IPS-NIHi11 (cell line): ENCODE data around the gene VIPR1.
"Not testable (repeated sequence)": the region's sequence is repeated elsewhere in the genome, so short reads cannot be mapped to it uniquely, and the experiment has no call there.

Source experiments
- DNase-seq: peaks from one replicate; pipeline ENCODE4 v3.0.0; 2012; ENCODE audit warnings: mixed read lengths, low spot score

VIPR1 gene

GRCh38 chr3:42578054-42578453 is 75.6 kb downstream of the VIPR1 start:
- DNase-seq = no peak

DNA sequence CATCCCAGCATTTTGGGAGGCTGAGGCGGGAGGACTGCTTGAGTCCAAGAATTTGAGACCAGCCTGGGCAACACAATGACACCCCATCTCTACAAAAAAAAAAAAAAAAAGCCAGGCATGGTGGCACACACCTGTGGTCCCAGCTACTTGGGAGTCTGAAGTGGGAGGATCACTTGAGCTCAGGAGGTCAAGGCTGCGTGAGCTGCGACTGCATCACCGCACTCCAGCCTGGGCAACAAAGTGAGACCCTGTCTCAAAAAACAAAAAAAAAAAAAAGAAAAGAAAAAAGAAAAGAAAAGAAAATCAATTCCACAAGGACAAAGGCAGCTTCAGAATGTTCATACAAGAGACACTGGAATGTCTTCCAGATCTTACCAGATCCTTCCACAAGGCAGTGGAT is 76.9 kb downstream of the VIPR1 start:
- not testable (repeated sequence) for DNase-seq

DNA sequence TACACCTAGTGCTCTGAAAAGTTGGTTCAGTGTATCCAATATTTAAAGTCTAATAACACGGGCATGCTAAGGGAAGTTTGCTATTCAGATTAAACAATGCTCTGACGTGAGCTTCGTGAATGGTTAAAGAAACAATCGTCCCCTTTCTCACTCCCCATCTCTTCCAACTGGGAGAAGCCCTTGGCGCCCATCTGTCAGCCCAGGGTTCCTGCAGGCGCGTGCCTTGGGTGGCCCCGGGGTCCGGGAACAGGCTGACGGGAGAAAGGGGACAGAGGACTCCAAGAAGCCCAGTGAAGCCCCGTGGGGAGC is 78.9 kb downstream of the VIPR1 start:
- no peak for DNase-seq

DNA sequence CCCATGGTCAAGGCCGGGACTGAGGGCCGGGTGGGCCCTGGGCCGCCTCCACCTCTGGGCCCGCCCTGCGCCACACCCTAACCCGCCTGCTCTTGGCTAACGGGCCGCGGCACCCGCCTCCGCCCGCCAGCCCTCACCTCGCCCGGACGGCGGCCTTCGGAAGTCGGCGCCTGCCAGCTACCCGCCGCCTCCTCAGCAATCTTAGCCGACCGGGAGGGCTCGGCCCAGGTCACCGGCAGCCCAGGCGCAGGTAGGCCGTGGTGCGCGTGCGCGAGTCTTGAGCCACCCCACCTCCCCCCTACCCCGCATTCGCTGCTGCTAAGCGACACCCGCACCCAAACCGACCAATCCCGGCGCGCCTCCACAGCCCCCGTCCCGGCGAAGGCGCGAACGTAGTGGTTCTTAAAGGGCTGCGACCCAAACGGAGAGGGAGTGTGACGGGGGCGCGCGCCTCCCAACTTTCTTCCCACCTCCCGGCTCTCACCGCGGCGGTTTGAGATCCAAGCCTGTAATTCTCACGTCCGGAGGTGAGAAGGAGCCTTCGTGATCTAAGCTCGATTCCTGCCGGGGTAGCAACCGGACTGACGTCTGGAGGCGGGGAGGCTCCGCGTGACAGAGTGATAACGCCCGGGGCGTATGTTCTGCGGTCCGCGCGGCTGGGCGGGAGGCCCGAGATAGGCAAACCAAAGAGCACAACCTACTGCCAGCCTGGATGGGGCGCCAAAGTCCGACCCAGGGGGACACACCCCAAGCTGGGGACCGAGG is 79.4 kb downstream of the VIPR1 start, which contains the start of gene SEC22C:
Gene SEC22C, minus strand, starts transcription at position 259 of the 765 bp plus-strand sequence. CDS start 12,921 bp downstream, outside the sequence.
- DNase-seq = peak; percentile 99

DNA sequence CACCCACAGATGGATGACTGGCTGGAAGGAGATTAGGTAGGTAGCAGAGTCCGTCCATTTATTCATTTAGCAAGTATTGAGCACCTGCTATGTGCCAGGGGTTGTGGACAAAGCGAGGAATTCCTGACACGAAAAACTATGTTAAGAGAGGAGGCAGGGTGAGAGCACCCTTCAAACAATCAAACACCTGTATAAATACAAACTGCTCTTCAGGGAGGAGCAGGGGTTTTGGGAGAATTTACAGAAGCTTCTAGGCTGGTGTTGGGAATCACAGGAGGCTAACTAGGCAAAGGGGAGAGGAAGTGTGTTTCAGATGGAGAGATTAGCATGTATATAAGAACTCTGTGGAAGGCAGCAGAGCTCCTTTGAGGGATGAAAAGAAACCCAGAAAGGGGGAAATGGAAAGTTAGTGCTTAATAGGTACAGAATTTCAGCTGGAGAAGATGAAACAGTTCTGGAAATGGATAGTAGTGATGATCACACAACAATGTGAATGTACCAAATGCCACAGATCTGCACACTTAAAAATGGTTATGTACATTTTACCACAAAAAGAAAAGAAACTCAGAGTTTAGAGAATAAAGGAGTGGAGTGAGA is 80.1 kb downstream of the VIPR1 start:
- peak; percentile 14 for DNase-seq
